Neural progenitor cell (in vitro differentiated cells): ENCODE measurements around the gene GOLGA3.

Experiments used
- EZH2 ChIP-seq: fragments of 200-600 bp; sonication (generic); IDR thresholded peaks from 2 replicates; pipeline ENCODE4 v1.6.1; 2017; ENCODE audit warnings: antibody characterized with exemption, mild to moderate bottlenecking, moderate library complexity
- EZH2phosphoT487 ChIP-seq: fragments of 200-600 bp; sonication (generic); IDR thresholded peaks from 2 replicates; pipeline ENCODE4 v1.6.1; 2017; ENCODE audit warnings: antibody characterized with exemption
- TF ChIP-seq, protein P1 (sequence below): fragments of 200-600 bp; sonication (generic); IDR thresholded peaks from 2 replicates; pipeline ENCODE4 v1.5.1; 2017; ENCODE audit warnings: antibody characterized with exemption, mild to moderate bottlenecking

DNA sequence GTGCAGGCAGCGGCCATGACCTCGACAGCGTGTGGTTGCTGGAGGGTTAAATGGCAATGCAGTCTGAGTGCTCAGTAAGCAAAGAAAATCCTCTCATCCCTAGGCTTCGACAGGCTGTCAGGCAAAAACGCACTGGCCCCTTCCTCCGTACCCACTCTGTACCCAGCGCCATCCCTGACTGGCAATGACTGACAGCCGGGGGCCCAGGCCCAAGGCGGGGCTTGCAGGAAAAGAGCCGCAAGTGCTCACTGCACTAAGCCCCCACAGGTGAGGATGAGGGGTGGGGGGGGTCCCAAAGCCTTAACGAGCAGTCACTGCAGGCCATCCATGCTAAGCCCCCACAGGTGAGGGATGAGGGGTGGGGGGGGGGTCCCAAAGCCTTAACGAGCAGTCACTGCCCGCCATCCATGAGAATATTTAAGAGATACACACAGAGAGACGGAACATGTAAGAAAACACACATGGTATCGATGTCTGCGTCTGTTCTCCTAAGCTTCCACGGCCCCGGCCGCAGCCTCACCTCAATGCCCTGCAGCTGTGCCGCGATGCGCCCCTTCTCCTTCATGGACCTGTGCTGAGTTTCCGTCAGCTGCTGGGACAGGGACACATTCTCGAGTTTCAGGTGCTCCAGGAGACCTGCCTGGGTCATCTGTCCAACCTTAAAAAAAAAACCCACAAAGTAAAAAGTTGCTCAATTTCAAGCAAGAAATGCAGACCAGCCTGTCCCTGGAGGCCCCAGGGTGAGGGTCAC lies 30.7 kb downstream of the GOLGA3 start:
- TF ChIP-seq, protein P1, sequence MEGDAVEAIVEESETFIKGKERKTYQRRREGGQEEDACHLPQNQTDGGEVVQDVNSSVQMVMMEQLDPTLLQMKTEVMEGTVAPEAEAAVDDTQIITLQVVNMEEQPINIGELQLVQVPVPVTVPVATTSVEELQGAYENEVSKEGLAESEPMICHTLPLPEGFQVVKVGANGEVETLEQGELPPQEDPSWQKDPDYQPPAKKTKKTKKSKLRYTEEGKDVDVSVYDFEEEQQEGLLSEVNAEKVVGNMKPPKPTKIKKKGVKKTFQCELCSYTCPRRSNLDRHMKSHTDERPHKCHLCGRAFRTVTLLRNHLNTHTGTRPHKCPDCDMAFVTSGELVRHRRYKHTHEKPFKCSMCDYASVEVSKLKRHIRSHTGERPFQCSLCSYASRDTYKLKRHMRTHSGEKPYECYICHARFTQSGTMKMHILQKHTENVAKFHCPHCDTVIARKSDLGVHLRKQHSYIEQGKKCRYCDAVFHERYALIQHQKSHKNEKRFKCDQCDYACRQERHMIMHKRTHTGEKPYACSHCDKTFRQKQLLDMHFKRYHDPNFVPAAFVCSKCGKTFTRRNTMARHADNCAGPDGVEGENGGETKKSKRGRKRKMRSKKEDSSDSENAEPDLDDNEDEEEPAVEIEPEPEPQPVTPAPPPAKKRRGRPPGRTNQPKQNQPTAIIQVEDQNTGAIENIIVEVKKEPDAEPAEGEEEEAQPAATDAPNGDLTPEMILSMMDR = no peak
- TF ChIP-seq EZH2 = no peak
- no peak for TF ChIP-seq EZH2phosphoT487
